K562 (cell line): ENCODE data around the gene NECAP2. TPM values are rescaled to one million over a fixed set of nuclear protein-coding genes. Genes with fewer than 3 reads are reported as not detected.

ENCODE experiments used
- ATF2 ChIP-seq: sonication (generic); formaldehyde crosslinking; IDR thresholded peaks from 2 replicates; pipeline ENCODE4 v1.8.1; 2022; ENCODE audit warnings: missing genetic modification reagents
- ATF3 ChIP-seq, 2 experiments: fragments of 450-650 bp in 1 of 2; sonication (generic) in 1 of 2; formaldehyde crosslinking in 1 of 2; IDR thresholded peaks in 1 of 2; conservative IDR thresholded peaks in 1 of 2; 2 replicates each; pipeline versions ENCODE4 v1.6.1 to v1.8.1; 2016 to 2023; ENCODE audit warnings: mild to moderate bottlenecking in 2 of 2, moderate library complexity in 2 of 2, inconsistent platforms in 1 of 2, missing genetic modification reagents in 1 of 2
- CEBPG ChIP-seq, 3 experiments: fragments of 200-800 bp in 1 of 3; sonication (Bioruptor generic) in 1 of 3; sonication (generic) in 1 of 3; formaldehyde crosslinking in 1 of 3; IDR thresholded peaks in 2 of 3; conservative IDR thresholded peaks in 1 of 3; 2 replicates each; pipeline versions ENCODE4 v1.6.1 to v1.8.0; 2016 to 2022; ENCODE audit warnings: missing compliant biosample characterization in 2 of 3, missing genetic modification characterization in 2 of 3, mild to moderate bottlenecking in 1 of 3, missing genetic modification reagents in 1 of 3
- CHD2 ChIP-seq: IDR thresholded peaks from 2 replicates; pipeline ENCODE4 v1.6.1; 2011; ENCODE audit warnings: low read depth, low read length
- CTBP1 ChIP-seq: fragments of 450-650 bp; IDR thresholded peaks from 2 replicates; pipeline ENCODE4 v1.6.1; 2016; ENCODE audit warnings: borderline replicate concordance
- DNMT1 ChIP-seq: fragments of 450-650 bp; IDR thresholded peaks from 2 replicates; pipeline ENCODE4 v1.6.1; 2016; ENCODE audit warnings: antibody characterized with exemption, mild to moderate bottlenecking
- E2F3 ChIP-seq: fragments of 250-450 bp; sonication (Bioruptor Pico); IDR thresholded peaks from 2 replicates; pipeline ENCODE4 v1.4.0; 2020; ENCODE audit warnings: mild to moderate bottlenecking
- ESRRB ChIP-seq: fragments of 250-450 bp; sonication (Bioruptor Pico); IDR thresholded peaks from 2 replicates; pipeline ENCODE4 v1.5.0; 2020; ENCODE audit warnings: mild to moderate bottlenecking, moderate library complexity, borderline replicate concordance
- L3MBTL2 ChIP-seq: fragments of 450-650 bp; IDR thresholded peaks from 2 replicates; pipeline ENCODE4 v1.6.1; 2016; ENCODE audit warnings: mild to moderate bottlenecking, moderate library complexity
- NR0B1 ChIP-seq: fragments of 450-650 bp; IDR thresholded peaks from one replicate; pipeline ENCODE4 v1.6.1; 2018; ENCODE audit warnings: mild to moderate bottlenecking, moderate library complexity; ENCODE audit not compliant: partially characterized antibody
- NR2C1 ChIP-seq, 2 experiments: fragments of 450-650 bp; IDR thresholded peaks; 2 replicates each; pipeline ENCODE4 v1.6.1; 2017; ENCODE audit warnings: mild to moderate bottlenecking in 2 of 2, antibody characterized with exemption in 1 of 2, inconsistent platforms in 1 of 2, missing compliant biosample characterization in 1 of 2, missing genetic modification characterization in 1 of 2
- PCBP2 ChIP-seq: fragments of 200-400 bp; formaldehyde crosslinking; IDR thresholded peaks from 2 replicates; pipeline ENCODE4 v1.6.1; 2018; ENCODE audit warnings: low read length, low read depth, mild to moderate bottlenecking, moderate library complexity; ENCODE audit not compliant: poor library complexity, severe bottlenecking
- PHB2 ChIP-seq: fragments of 450-650 bp; IDR thresholded peaks from 2 replicates; pipeline ENCODE4 v1.6.1; 2017; ENCODE audit warnings: low read depth
- SPI1 ChIP-seq: IDR thresholded peaks from 2 replicates; pipeline ENCODE4 v1.6.1; 2011; ENCODE audit warnings: low read depth, low read length, control low read depth, borderline replicate concordance
- ZNF280B ChIP-seq: fragments of 250-450 bp; sonication (Bioruptor Pico); IDR thresholded peaks from 2 replicates; pipeline ENCODE4 v1.5.1; 2021; ENCODE audit warnings: mild to moderate bottlenecking
- polyA plus RNA-seq, 8 experiments: library from polyadenylated mRNA; depleted of rRNA in 4 of 8; stranded (reverse) in 5 of 8; unstranded in 3 of 8; fragments of >200 nt; fragmentation: Nextera tagmentation in 2 of 8; fragmentation: Illumina TruSeq in 1 of 8; extraction: Ambion mirVana in 2 of 8; extraction: Trizol in 1 of 8; gene quantifications; 2 replicates each; pipeline versions ENCODE4 v1.2.1 to v1.2.3, GENCODE V29; 2011 to 2014; ENCODE audit warnings: inconsistent platforms in 1 of 8, missing spikeins in 1 of 8
- total RNA-seq, 7 experiments: library from RNA; depleted of rRNA in 6 of 7; stranded (reverse); fragments of >200 nt in 6 of 7; fragmentation: Illumina TruSeq in 2 of 7; extraction: Trizol in 2 of 7; gene quantifications; 2 replicates each; pipeline versions ENCODE4 v1.2.1 to v1.2.3, GENCODE V29; 2011 to 2021; ENCODE audit warnings: low replicate concordance in 1 of 7

NECAP2 gene
- total and polyA plus RNA-seq, 9 of the 15 experiments (the other 6 are each of a cell fraction or from before 2014, with no cell fraction given), result 22.7 to 107 (median 79.2) TPM

- TF ChIP-seq ATF2 (CRISPR knock-in tag) (no peak), CEBPG (CRISPR knock-in tag; IDR thresholded peaks at IDR 0.05) (peak; percentile 84), CEBPG (tag; conservative IDR thresholded peaks at IDR 0.05 in 1 of 2, IDR thresholded peaks at IDR 0.05 in 1 of 2) (peak; percentile 17 to 72; a peak in 3 of 4 replicates), SPI1 (0 out of 2 replicates have a peak, but pooled peaks have one; percentile 23), ATF3 (IDR thresholded peaks at IDR 0.05) (peak; percentile 52; the same call in 1 of the 2 replicates), ATF3 (CRISPR knock-in tag; conservative IDR thresholded peaks at IDR 0.05) (no peak), DNMT1 (no peak), ESRRB (CRISPR knock-in tag) (no peak), PCBP2 (no peak), L3MBTL2 (peak; percentile 44), NR2C1 (IDR thresholded peaks at IDR 0.05) (no peak), NR2C1 (tag; IDR thresholded peaks at IDR 0.05) (peak; percentile 36), CTBP1 (0 out of 2 replicates have a peak, but pooled peaks have one; percentile 19), CHD2 (no peak), PHB2 (no peak), NR0B1 (no peak), ZNF280B (no peak), E2F3 (no peak)
Observed at GRCh38 chr1:16391411-16391810, 49.1 kb upstream of the NECAP2 start (continued).
